Endothelial cell of umbilical vein (primary cell): ENCODE measurements around the gene MZT2B. TPM values are rescaled to one million over a fixed set of nuclear protein-coding genes. Genes with fewer than 3 reads are reported as not detected.
"Not testable (repeated sequence)": the region's sequence is repeated elsewhere in the genome, so short reads cannot be mapped to it uniquely, and the experiment has no call there.

Source experiments
- BruUV-seq: library from RNA; stranded (reverse); fragments of 400-500 nt; replicated peaks from 2 replicates; lab custom pipeline; 2021; lab: Mats Ljungman, UMichigan
- CTCF ChIA-PET: fragments of 300-600, 350-600 bp; sonication (Branson Sonifier 250); formaldehyde crosslinking; loops from one replicate; lab custom pipeline; 2021; ENCODE audit warnings: antibody characterized with exemption, inconsistent platforms; lab: Charles Lee
- POLR2A ChIA-PET: fragments of 300-600, 350-600 bp; sonication (Branson Sonifier 250); formaldehyde crosslinking; loops from one replicate; lab custom pipeline; 2021; ENCODE audit warnings: antibody characterized with exemption, inconsistent platforms; lab: Charles Lee
- DNase-seq: peaks from one replicate; pipeline ENCODE4 v3.0.0-alpha.2; 2011; ENCODE audit warnings: low read depth, low spot score
- FAIRE-seq: peaks from 2 replicates; lab custom pipeline; 2011; peaks lifted over from hg19 to GRCh38; lab: Jason Lieb, UNC
- H2AFZ ChIP-seq: 2 replicates; pipeline ENCODE4 v1.6.0; 2012; ENCODE audit warnings: low read depth, low read length, control low read depth, inconsistent platforms
- H3K27ac ChIP-seq: 2 replicates; pipeline ENCODE4 v1.5.1; 2011; ENCODE audit warnings: low read depth, mild to moderate bottlenecking, control low read depth, low read length, moderate library complexity; ENCODE audit not compliant: insufficient read depth
- H3K27me3 ChIP-seq, 2 experiments: 2 replicates each; pipeline versions ENCODE4 v1.6.0 to v1.6.1; 2011; ENCODE audit warnings: low read length in 2 of 2, mixed read lengths in 1 of 2; ENCODE audit not compliant: control insufficient read depth in 2 of 2, insufficient read depth in 2 of 2
- H3K36me3 ChIP-seq, 2 experiments: 2 replicates in 1 of 2; 3 replicates in 1 of 2; pipeline ENCODE4 v1.5.1; 2011; ENCODE audit warnings: low read length in 2 of 2, mild to moderate bottlenecking in 1 of 2, moderate library complexity in 1 of 2; ENCODE audit not compliant: control insufficient read depth in 2 of 2, insufficient read depth in 2 of 2; ENCODE audit errors: extremely low read depth in 1 of 2
- H3K4me1 ChIP-seq: 3 replicates; pipeline ENCODE4 v1.5.1; 2011; ENCODE audit warnings: mild to moderate bottlenecking, low read length; ENCODE audit not compliant: control insufficient read depth, insufficient read depth; ENCODE audit errors: extremely low read depth
- H3K4me2 ChIP-seq: 2 replicates; pipeline ENCODE4 v1.6.1; 2011; ENCODE audit warnings: low read length, control low read depth, mixed read lengths; ENCODE audit not compliant: insufficient read depth
- H3K4me3 ChIP-seq, 3 experiments: fragments of 200-600 bp in 1 of 3; sonication (generic), shearing (Covaris generic) in 1 of 3; replicated peaks in 1 of 3; 2 replicates each; pipeline ENCODE4 v1.5.1; 2011 to 2016; ENCODE audit warnings: control low read depth in 3 of 3, low read length in 3 of 3, mild to moderate bottlenecking in 2 of 3, inconsistent platforms in 1 of 3, low read depth in 1 of 3, moderate library complexity in 1 of 3; ENCODE audit not compliant: insufficient read depth in 1 of 3
- H3K79me2 ChIP-seq: 2 replicates; pipeline ENCODE4 v1.6.0; 2012; ENCODE audit warnings: low read length, inconsistent platforms; ENCODE audit not compliant: control insufficient read depth, insufficient read depth
- H3K9ac ChIP-seq: replicated peaks from 2 replicates; pipeline ENCODE3; 2011; ENCODE audit warnings: low read length, control low read depth; ENCODE audit not compliant: insufficient read depth; ENCODE audit errors: extremely low read depth
- H3K9me1 ChIP-seq: replicated peaks from 3 replicates; pipeline ENCODE4 v1.6.0; 2011; ENCODE audit warnings: mild to moderate bottlenecking, low read length; ENCODE audit not compliant: control insufficient read depth, insufficient read depth; ENCODE audit errors: extremely low read depth
- H3K9me3 ChIP-seq: replicated peaks from 2 replicates; pipeline ENCODE4 v1.5.1; 2012; ENCODE audit warnings: low read length, inconsistent platforms; ENCODE audit not compliant: control insufficient read depth, insufficient read depth
- H4K20me1 ChIP-seq: replicated peaks from 2 replicates; pipeline ENCODE3; 2011; ENCODE audit warnings: mild to moderate bottlenecking, low read length; ENCODE audit not compliant: control insufficient read depth, insufficient read depth; ENCODE audit errors: extremely low read depth
- EZH2 ChIP-seq: IDR thresholded peaks from 2 replicates; pipeline ENCODE4 v1.6.1; 2012; ENCODE audit warnings: borderline replicate concordance, low read depth, mild to moderate bottlenecking, moderate library complexity, low read length, inconsistent platforms; ENCODE audit not compliant: severe bottlenecking
- FOS ChIP-seq: IDR thresholded peaks from 2 replicates; pipeline ENCODE4 v1.6.1; 2011; ENCODE audit warnings: mild to moderate bottlenecking, low read length, moderate library complexity, borderline replicate concordance; ENCODE audit not compliant: insufficient read depth
- GATA2 ChIP-seq: IDR thresholded peaks from 2 replicates; pipeline ENCODE4 v1.7.0; 2011; ENCODE audit warnings: low read depth, mild to moderate bottlenecking, moderate library complexity, mixed read lengths, low read length; ENCODE audit not compliant: insufficient read length, insufficient read depth
- JUN ChIP-seq: IDR thresholded peaks from 2 replicates; pipeline ENCODE4 v1.6.1; 2011; ENCODE audit warnings: borderline replicate concordance, low read depth; ENCODE audit not compliant: insufficient read length, insufficient read depth
- MYC ChIP-seq: IDR thresholded peaks from one replicate; pipeline ENCODE4 v1.6.1; 2011; ENCODE audit warnings: mild to moderate bottlenecking, low read depth, low read length
- POLR2A ChIP-seq: IDR thresholded peaks from 2 replicates; pipeline ENCODE4 v1.6.1; 2012; ENCODE audit warnings: low read depth, mild to moderate bottlenecking, control low read depth, low read length
- POLR2AphosphoS5 ChIP-seq: IDR thresholded peaks from 2 replicates; pipeline ENCODE4 v1.6.1; 2012; ENCODE audit warnings: low read depth, mild to moderate bottlenecking, control low read depth, low read length, moderate library complexity; ENCODE audit not compliant: insufficient read depth
- dilution Hi-C: fragments of 300-500 bp; cut with MboI; formaldehyde crosslinking; loops from one replicate; pipeline ENCODE4 v1.15.0; 2019; ENCODE audit warnings: low sequenced_read_pairs; ENCODE audit not compliant: extremely low pct_ligation_motif_present
- intact Hi-C: fragments of 100-400 bp; cut with micrococcal nuclease; formaldehyde crosslinking; loops from one replicate; pipeline ENCODE4 v1.10.0; 2022
- polyA plus RNA-seq, 4 experiments: library from polyadenylated mRNA; depleted of rRNA in 3 of 4; stranded (reverse) in 3 of 4; unstranded in 1 of 4; fragments of >200 nt; gene quantifications; 2 replicates each; pipeline versions ENCODE4 v1.2.1 to v1.2.3, GENCODE V29; 2011 to 2012; ENCODE audit warnings: missing spikeins in 1 of 4
- total RNA-seq: library from RNA; stranded (reverse); gene quantifications from 2 replicates; pipeline ENCODE4 v1.2.3, GENCODE V29; 2021
- TF ChIP-seq, protein P1 (sequence below): IDR thresholded peaks from 2 replicates; pipeline ENCODE4 v1.6.1; 2011; ENCODE audit not compliant: insufficient read depth, insufficient read length
- TF ChIP-seq, protein P2 (sequence below), 2 donors: IDR thresholded peaks; 1 replicate in 1 of 2; 2 replicates in 1 of 2; pipeline ENCODE4 v1.5.1; 2011; ENCODE audit warnings: low read length in 2 of 2, mild to moderate bottlenecking in 2 of 2, moderate library complexity in 2 of 2, control low read depth in 1 of 2, inconsistent platforms in 1 of 2, low read depth in 1 of 2; ENCODE audit not compliant: insufficient read depth in 1 of 2; ENCODE audit errors: extremely low read depth in 1 of 2

MZT2B gene
- total and polyA plus RNA-seq, 2 donors (not counting 3 experiments of a cell fraction or from before 2014, with no cell fraction given) = 182 to 337 TPM

DNA sequence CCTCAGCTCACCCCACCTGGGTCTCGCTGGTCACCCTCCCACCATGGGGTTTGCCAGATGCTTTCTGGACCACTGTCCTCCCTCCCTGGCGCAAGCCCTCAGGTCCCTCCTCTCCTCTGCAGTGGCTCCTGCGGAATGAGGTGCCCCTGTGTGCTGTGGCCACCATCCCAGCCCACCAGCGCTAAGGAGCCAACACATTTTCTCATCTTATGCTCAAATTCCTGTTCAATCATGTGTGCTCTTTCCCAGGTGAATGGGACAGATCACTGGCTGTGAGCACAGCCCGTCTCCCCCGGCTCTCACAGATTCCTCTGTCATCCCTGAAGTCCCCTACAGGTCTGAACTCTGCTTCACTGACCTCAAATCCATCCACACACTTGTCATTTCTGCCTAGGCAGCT, 21.9 kb upstream of the MZT2B start:
- FAIRE-seq (no peak), DNase-seq (no peak)
- TF ChIP-seq, protein P1, sequence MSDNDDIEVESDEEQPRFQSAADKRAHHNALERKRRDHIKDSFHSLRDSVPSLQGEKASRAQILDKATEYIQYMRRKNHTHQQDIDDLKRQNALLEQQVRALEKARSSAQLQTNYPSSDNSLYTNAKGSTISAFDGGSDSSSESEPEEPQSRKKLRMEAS = no peak
- TF ChIP-seq MYC = no peak
- no peak for TF ChIP-seq POLR2AphosphoS5
- TF ChIP-seq POLR2A = no peak
- no peak for TF ChIP-seq FOS
- TF ChIP-seq, protein P2, sequence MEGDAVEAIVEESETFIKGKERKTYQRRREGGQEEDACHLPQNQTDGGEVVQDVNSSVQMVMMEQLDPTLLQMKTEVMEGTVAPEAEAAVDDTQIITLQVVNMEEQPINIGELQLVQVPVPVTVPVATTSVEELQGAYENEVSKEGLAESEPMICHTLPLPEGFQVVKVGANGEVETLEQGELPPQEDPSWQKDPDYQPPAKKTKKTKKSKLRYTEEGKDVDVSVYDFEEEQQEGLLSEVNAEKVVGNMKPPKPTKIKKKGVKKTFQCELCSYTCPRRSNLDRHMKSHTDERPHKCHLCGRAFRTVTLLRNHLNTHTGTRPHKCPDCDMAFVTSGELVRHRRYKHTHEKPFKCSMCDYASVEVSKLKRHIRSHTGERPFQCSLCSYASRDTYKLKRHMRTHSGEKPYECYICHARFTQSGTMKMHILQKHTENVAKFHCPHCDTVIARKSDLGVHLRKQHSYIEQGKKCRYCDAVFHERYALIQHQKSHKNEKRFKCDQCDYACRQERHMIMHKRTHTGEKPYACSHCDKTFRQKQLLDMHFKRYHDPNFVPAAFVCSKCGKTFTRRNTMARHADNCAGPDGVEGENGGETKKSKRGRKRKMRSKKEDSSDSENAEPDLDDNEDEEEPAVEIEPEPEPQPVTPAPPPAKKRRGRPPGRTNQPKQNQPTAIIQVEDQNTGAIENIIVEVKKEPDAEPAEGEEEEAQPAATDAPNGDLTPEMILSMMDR (IDR thresholded peaks at IDR 0.05; ENCODE audit: extremely low read depth in 1 of 2, insufficient read depth in 1 of 2, low read depth in 1 of 2, low read length in 2 of 2) = no peak
- TF ChIP-seq JUN = no peak
- TF ChIP-seq EZH2 = no peak
- no peak for TF ChIP-seq GATA2
- ChIA-PET POLR2A (no interaction called here), CTCF (no interaction called here)
- Histone ChIP-seq H3K4me2 (no peak overlapping the region), H3K9me1 (no peaks in the 10 kb centered on the region), H3K36me3 (peaks cover 0 to 15% of the 10 kb centered on the region in 2 experiments), H2AFZ (no peak overlapping the region), H3K27me3 (no peaks in the 10 kb centered on the region), H3K4me1 (no peaks in the 10 kb centered on the region), H3K9ac (no peak overlapping the region), H3K79me2 (no peaks in the 10 kb centered on the region), H3K4me3 (no peak overlapping the region), H3K27ac (no peak overlapping the region), H4K20me1 (no peaks in the 10 kb centered on the region), H3K9me3 (no peaks in the 10 kb centered on the region)
- intact Hi-C loops (no loop called here), dilution Hi-C loops (no loop called here)
- BruUV-seq = no TSS peak

DNA sequence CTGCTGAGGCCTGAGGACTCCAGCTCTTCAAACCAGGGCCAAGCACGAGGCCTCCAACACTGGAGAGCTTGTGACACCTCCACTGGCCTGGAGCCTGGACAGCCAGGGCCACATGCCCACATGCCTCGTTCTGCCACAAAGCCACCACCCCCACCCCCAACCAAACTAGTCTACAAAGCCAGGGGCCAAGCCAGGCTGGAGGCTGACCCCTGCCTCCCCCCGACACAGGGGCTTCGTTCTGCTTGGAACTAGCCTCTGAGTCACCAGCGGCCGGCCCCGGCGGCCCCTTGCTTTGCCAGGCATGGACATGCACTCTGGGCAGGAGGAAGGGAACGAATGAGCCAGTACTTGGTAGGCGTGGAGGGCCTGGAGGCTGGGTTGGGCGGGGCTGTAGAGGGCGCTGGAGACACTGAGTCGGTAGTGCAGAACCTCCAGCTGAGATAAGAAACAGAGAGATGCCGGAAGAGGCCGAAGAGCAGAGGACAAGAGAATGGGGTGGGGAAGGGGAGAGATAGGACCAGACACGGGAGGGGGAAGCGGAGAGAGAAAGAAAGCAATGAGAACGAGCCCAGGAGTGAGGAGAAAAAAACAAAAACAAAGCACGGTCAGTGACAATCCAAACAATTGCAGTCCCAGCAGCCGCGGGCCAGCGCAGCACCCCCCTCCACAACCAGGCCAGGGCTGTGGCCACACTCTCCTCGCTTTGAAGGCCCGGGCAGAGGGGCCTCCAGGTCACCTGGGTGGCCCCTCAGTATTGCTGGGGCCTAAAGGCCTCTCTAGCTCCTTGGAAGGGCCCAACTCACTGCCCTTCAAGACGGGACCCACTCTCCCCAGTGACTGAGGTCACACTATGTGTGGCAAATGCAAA, 21.0 kb upstream of the MZT2B start:
- H3K9me1 ChIP-seq, FAIRE-seq, H3K9me3 ChIP-seq, H3K9ac ChIP-seq, POLR2A ChIA-PET, BruUV-seq, H3K79me2 ChIP-seq, dilution Hi-C loops, H2AFZ ChIP-seq, DNase-seq, H3K4me2 ChIP-seq, H3K27me3 ChIP-seq, H3K4me3 ChIP-seq, H3K27ac ChIP-seq, H3K4me1 ChIP-seq, intact Hi-C loops, CTCF ChIA-PET, H4K20me1 ChIP-seq: not testable (repeated sequence)
- peaks cover 3 to 19% of the 10 kb centered on the region in 2 experiments for H3K36me3 ChIP-seq
